Measurements from ENCODE around the gene OSBPL3. TPM values are rescaled to one million over a fixed set of nuclear protein-coding genes. Genes with fewer than 3 reads are reported as not detected.
"Not testable (repeated sequence)": the region's sequence is repeated elsewhere in the genome, so short reads cannot be mapped to it uniquely, and the experiment has no call there.

The OSBPL3 gene
- total RNA-seq, 1 experiment from 2014 or later = 19.1 TPM

DNA sequence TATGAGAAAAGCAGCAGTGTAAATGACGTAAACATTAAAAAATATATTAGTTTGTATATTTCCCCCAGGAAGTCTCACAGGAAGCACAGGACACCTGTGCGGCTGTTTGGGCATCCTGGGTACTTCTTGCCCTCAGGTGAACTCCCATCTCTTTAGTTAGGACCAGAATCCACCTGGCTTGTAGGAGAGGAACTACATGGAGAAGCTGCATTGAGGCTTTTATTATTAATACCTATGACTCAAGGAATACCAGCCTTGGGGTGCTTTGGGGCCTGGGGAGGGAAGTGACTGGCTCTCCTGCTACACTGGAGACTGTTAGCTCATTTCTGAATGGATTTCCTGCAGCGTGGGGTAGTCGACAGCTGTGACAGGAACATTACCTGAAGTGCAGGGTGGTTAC, 182.7 kb downstream of the OSBPL3 start:
- DNase-seq (ENCODE audit: low spot score) = no peak

DNA sequence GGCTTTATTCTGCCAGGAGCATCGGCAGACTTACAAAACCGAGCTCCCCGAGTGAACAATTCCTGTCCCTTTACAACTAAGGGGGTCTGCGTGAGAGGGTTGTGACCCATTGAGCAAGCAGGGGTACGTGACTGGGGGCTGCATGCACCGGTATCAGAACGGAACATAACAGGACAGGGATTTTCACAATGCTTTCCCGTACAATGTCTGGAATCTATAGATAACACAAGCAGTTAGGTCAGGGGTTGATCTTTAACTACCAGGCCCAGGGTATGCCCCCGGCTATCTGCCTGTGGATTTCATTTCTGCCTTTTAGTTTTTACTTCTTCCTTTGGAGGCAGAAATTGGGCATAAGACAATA, 184.6 kb downstream of the OSBPL3 start:
- no peak for DNase-seq (ENCODE audit: low spot score)

DNA sequence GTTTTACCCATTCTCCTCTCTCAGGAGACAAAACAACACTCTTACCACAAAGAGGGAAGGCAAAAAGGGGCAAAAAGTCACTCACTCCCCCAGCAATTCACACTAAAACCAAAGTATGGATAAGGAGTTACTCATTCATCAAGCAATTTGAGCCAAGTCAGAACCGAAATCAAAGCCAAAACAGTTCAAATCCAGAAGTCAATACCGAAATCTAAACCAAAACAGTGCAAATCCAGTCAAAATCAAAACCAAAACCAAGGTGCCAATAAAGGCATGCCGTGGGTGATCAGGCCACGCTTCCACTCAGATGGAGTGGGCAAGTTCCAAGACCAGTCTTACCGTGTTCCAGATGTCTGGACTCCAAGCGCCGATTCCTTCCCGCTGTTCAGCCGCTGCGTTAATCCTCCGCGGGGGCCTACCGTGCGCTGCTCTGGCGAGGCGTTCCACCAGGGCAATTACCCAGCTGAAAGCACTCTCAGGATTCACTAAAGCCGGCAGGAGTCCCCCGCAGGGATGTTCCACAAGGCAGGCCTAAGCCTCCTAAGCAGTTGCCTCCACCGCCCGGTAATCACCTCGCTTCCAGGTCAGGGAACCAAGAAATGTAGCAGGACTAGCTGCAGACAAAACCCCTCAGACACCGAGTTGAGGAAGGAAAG, 185.1 kb downstream of the OSBPL3 start:
- not testable (repeated sequence) for DNase-seq (ENCODE audit: low spot score)

DNA sequence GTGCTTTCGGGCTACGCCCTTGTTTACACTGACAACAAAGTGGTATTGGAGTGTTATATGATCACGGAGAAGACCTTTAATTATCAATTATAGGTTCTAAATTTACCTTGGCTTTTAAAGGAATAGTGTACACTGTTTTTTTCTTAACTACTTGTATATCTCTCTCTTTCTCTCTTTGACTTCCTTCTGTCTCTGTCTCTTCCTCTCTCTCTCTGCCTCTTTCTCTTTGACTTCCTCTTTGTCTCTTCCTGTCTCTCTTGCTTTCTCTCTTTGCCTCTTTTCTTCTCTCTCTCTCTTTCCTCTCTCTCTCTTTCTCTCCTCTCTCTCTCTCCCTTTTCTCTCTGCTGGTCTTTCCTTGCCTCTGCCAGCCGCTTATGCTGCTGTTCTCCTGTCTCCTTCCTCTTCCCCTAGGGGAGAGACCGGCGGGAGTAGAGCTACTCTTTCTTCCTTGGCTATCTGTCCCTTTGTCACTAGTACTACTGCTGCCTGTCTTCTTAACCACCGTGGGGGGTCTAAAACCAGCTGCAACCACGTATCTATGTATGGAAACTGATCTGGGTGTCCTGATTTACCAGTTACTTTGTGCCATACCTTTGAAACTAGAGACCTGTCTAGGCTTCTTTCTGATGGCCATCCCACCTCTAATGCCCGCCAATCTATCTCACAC, 185.9 kb downstream of the OSBPL3 start:
- DNase-seq (ENCODE audit: low spot score) = no peak

DNA sequence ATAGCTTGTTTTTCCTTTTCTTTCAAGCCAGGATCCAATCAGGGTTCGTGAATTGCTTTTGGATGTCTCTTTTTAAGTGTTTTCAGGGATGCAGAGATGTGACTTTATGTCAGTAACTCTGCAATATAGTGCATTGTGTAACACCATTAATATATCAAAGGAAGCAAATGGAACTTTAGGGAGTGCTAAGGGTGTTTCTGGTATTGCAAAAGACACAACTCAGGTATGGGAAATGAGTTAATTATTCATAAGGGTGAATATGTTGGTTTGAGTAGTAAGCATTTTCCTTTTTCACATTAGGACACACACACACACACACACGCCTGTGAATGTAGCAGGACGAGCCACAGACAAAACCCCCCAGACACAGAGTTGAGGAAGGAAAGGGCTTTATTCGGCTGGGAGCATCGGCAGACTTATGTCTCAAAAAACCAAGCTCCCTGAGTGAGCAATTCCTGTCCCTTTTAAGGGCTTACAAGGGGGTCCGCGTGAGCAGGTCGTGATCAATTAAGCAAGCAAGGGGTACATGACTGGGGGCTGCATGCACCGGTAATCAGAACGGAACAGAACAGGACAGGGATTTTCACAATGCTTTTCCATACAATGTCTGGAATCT, 190.9 kb downstream of the OSBPL3 start:
- DNase-seq (ENCODE audit: low spot score) = no peak

DNA sequence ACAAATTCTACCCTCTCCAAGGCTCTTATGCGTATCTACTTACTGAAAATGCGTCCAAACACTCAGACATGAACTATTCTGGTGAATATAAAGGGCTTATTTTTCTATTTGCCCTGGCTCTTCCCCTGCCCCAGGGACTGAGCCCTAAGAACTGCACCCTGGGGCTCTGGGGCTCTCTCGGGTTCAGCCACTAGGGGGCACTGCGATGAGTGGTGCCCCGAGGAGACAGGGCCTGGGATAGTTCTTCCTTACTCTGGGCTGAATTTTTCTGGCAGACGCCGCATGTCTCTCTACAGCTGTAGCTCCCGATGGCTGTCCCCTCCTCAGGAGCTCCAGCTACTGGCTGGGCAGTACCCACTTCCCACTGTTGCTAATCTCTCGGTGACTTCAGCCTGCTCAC, 191.9 kb downstream of the OSBPL3 start:
- DNase-seq (ENCODE audit: low spot score) = no peak

DNA sequence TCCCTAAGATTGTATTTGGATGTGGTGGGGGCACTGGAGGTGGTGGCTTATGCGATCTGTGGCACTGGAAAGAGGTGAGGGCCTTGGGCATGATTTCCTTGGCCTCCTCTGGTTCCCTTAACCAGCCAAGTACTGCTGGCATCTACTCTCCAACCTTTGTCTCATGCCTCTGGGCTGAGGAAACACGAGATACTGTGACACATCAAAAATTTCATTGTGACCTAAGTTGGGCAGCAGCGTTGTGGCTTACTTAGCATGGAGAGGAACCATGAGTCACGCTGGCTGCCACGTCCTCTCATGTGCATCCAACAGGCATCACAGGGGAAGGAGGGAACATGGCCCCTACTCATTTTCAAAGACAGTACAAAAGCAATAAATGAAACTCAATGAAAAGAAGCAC, 193.0 kb downstream of the OSBPL3 start:
- DNase-seq (ENCODE audit: low spot score) = peak; percentile 97

DNA sequence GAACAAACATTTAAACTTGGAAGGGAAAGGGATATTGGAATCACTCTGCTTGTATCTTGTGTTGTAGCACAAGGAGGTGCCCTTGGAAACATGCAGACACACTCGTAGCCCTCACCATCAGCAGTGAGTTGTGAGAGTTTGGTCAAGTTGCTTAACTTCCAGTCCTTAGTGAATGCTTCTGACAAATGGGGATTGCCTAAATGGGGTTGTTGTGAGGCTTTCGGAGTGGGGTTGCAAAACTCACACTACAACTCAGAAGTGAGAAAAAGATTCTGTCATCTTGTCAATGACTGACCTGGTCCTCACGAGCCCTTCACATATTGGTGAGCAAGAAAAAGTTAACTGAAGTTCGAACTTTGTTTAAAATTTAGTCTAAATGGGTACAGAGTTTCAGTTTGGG, 193.7 kb downstream of the OSBPL3 start:
- no peak for DNase-seq (ENCODE audit: low spot score)

DNA sequence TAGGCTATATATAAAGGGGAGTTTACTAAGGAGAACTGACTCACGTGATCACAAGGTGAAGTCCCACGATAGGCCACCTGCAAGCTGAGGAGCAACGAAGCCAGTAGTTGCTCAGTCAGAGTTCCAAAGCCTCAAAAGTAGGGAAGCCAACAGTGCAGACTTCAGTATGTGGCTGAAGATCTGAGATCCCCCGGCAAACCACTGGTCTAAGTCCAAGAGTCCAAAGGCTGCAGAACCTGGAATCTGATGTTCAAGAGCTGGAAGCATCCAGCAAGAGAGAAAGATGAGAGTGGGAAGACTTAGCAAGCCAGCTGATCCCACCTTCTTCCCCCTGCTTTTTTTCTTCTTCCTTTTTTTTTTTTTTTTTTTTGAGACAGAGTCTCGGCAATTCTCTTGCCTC, 195.7 kb downstream of the OSBPL3 start:
- DNase-seq (ENCODE audit: low spot score) = no peak

DNA sequence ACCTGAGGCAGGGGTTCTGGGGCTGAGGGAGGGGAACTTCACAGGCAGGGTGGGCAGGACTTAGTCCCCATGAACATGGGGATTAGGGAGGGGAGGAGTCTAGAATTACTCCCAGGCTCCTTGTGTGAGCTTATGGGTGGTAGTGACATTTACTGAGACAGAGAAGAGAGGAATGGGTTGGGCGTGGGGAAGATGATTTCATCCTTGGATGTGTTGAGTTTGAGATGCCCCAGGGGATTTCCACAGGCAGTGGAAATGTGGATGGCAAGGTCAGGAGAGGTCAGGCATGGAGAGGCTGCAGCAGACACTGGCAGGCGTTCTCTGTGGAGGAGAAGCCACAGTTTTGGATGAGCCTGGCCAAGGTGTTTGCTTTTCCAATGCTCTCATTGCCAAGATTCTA, 196.3 kb downstream of the OSBPL3 start:
- peak; percentile 34 for DNase-seq (ENCODE audit: low spot score)

DNA sequence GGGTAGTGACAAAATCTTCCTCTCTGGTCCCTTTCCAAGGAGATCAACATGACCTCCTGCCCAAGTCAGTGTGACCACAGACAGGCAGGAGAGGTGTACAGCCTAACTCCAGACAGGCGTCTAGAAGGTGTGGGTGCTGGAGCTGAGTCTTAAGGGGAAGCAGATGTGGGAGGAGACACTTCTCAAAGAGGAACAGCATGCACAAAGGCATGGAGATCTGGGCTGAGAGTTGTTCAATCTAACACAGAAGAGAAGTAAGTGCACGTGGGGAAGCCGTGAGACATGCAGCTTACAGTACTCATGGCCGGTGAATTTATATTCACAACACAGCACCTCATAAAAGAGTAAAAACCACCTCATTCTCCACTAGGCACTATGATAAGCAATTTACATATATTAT, 198.9 kb downstream of the OSBPL3 start:
- DNase-seq (ENCODE audit: low spot score) = no peak

DNA sequence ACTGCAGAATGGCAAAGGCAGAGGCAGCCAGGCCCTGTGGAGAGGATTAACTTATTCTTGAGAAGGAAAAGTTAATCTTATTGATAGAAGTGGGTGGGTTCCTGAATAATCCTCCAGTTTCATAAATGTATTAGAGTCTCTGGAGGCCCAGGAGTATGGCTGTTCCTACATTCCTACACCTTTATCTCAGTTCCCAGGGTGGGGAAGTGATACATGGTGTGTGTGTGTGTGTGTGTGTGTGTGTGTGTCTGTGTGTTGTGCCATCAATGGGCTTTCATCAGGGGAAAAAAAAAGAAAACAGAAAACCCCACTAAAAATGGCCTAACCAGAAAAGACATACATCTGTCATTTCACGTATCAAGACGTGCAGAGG, 200.7 kb downstream of the OSBPL3 start:
- no peak for DNase-seq (ENCODE audit: low spot score)

DNA sequence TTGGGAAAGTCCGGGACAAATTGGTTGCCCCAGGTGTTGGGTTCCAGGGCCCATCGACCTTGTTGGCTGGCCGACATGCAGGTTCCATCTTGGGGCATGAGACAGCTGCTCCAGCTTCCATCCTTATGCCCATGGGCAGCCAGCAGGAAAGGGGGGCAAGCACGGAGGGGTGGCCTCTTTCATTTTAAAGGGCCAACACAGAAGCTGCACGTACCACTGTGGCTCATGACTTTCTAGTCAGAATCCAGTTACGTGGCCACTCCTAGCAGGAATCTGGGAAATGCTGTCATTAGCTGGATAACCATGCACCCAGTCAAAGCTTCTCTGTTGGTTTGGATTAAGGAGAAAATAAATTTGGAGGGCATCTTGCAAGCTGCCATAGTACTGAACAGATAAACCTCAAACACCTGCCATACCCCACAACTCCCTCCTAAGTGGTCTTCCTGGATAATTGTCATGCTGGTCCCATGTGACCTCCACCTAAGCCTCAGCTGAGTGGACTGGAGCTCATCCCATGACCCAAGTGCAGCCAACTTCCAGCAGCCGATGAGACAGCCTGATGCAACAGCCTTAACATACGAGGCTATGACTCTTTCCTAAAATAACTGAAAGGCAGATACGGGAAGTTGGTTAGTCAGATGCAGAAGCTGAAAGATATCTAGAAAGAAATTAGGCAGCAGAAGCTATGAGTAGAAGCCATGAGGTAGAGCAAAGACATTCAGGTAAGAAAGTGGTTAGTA, 201.3 kb downstream of the OSBPL3 start:
- DNase-seq (ENCODE audit: low spot score) = peak; percentile 74

DNA sequence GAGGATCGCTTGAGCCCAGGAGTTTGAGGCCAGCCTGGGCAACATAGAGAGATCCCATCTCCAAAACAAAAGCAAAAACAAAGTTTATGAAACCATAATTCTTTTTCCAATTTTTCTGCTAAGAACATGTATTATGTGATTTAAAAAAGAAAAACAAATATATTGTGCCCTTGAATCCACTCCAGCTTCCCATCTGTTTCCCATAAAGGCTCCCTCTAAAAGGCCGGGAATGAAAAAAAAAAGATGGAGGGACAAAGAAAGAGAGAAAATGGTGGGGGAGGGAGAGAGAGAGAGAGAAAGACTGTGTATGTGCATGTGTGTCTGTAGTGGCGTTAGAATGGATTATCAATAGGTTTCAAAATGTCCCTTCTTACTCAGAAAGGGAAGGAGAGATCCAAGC, 202.2 kb downstream of the OSBPL3 start:
- DNase-seq (ENCODE audit: low spot score) = no peak

DNA sequence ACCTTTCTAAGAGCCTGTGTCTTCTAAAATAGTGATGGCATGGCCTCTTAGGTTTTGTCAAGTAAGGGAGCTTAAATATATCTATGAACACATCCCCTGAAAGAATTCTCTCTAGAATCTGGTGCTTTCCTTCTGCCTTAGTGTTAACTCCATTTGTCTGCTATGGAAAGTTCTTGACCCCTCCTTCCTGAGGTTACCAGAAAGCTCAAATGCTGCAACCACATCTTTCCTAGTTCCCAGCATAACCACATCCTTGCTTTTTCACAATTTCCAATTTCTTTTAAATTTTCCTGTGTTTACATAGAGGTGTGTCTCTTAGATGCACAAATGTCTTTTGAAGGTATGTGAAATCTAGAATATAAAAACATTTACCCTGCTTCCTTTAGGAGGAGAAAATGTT, 206.3 kb downstream of the OSBPL3 start:
- DNase-seq (ENCODE audit: low spot score) = no peak

DNA sequence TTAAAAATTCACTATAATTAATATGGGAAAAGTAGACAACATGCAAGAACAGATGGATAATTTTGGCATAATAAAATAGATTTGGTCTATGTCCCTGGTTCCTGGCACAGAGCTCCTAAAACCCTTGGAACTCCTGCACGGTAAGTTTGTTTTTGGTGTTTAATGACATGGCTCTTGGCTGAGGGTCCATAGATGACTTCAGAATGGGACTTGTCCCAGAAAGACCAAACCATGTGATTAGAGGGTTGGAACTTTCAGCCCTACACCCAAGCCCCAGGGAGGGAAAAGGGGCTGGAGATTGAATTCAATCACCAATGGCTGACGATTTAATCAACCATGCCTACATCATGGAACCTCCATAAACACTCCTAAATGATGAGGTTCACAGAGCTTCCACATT, 210.1 kb downstream of the OSBPL3 start:
- DNase-seq (ENCODE audit: low spot score) = no peak

DNA sequence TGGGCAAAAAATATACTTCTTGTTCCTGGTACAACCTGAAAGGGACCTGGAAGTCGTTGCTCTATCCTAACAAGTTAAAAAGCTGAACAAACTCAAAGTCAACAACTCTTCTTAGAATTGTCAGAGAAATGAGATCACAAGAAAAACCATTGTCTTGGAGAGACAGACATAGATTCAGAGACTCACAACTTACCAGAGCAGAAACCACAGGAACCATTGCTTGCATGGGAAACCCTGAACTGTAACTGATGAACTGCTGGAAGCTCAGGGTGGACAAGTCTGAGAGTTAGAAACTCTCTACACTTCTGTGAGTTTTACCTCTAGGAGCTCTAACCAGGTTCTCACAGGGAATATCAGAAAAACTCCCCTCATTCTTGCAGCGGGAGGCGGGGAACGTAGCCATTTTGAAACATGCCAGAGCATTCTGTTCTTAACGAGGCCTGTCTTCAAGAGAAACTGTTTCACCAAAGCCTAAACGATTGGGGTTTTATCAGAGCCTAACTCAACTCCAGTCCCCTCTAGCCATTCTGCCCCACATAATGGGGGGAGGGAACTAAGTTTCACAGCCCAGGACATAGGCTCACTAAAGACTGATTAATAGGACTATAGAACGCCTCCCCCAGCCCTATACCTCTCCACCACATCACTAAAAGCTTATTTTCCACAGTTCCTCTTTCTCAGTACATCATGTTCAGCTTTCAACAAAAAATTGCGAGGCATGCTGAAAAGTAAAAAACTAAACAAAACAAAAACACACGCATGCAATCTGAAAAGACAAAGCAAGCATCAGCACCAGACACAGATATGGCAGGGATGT, 210.8 kb downstream of the OSBPL3 start:
- no peak for DNase-seq (ENCODE audit: low spot score)

DNA sequence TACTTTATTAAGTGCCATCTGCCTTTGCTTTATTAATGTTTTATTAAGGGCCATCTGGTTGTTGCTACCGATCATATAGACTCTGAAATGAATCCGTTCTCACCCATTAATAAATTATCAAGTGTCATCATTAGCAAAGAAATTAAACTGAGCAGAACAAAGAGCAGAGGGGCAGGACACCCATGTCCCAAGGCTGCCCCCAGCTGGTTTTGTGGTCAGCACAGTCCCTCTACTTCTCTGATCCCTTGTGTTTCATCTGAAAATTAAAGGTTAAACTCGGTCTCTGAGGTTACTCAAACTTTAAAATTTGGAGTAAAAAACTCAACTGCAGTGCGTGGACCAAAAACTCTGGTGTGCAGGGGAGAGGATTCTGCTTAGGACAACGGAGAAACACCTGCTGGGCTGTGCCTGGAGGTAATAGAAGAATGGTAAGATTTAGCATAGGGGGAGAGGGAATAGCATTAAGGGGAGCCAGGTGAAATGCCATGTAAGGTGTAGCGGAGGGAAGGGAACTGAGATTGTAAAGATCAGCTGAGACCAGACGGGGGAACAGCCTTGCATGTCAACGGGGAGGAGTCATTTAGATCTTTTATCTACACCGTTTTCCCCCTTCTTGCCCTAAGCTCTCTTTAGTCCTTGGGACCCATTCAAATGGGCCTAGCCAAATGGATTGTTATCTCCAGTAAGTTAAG, 212.0 kb downstream of the OSBPL3 start:
- no peak for DNase-seq (ENCODE audit: low spot score)

DNA sequence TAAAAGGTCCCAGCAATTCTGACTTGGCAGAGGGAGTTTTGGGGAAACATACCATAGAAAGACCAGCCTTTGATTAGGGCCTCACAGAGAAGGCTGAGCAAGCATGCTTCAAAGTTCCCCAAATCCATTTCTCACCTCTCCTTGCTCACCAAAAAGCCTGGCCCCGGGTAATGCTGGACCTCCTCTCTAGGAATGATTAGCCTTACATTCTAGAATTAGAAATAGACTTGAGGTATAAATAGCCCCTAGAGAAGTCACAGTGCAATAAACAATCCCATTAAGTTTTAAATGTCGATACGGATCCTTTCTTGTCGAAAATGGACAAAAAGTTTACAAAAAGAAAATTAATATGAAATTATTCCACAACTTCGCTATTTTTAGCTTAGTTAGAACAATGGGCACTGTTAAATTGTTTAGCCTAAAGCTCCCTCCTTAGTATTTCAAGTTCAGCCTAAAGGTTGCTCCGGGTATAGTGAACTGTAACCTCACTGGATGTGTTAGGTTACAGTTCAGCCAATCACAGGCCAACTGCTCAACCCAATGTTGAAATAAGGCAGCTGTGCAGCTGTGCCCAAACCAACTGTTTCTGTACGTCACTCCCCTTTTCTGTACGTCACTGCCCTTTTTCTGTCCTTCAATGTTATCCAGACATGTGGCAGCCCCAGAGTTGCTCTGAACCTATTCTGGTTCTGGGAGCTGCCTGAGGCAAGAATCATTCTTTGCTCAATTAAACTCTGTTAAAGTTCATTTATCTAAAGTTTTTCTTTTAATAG, 214.8 kb downstream of the OSBPL3 start:
- no peak for DNase-seq (ENCODE audit: low spot score)

DNA sequence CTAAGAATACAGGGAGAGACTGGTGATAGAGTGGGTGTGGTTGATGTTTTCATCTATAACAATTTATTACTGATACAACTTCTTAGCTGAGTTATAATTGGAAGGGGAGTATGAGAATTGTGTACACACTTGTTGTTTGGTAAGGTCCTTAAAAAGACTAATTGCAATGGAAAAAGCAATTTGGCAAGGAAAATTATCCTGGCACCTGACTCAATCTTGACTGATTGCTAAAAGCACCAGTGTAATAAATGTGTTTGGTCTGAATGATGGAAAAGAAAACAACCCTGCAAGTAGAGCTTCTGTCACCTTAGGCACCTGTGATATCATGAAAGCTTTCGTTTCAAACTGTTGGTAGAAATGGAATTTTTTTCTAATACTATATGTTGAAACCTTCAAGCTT, 216.0 kb downstream of the OSBPL3 start:
- no peak for DNase-seq (ENCODE audit: low spot score)
